Spleen (tissue), 11 donors: ENCODE data around the gene NDNF. TPM values are rescaled to one million over a fixed set of nuclear protein-coding genes. Genes with fewer than 3 reads are reported as not detected.

Experiments
- DNase-seq: peaks from one replicate; pipeline ENCODE4 v3.0.0-alpha.2; 2020
- H3K27ac ChIP-seq, 8 donors: fragments of 200-600 bp; sonication (generic) in 7 of 8; 1 replicate in 4 of 8; 2 replicates in 4 of 8; pipeline versions ENCODE4 v1.5.0 to v1.8.0; 2016 to 2021; ENCODE audit warnings: inconsistent platforms in 4 of 8, mild to moderate bottlenecking in 4 of 8, moderate library complexity in 1 of 8
- H3K27me3 ChIP-seq, 7 donors: fragments of 200-600 bp; sonication (generic) in 6 of 7; replicated peaks in 1 of 7; 1 replicate in 4 of 7; 2 replicates in 3 of 7; pipeline versions ENCODE4 v1.5.0 to v1.8.0; 2016 to 2021; ENCODE audit warnings: inconsistent platforms in 3 of 7, mild to moderate bottlenecking in 1 of 7
- H3K36me3 ChIP-seq, 6 donors: fragments of 200-600 bp; sonication (generic) in 5 of 6; 1 replicate in 4 of 6; 2 replicates in 2 of 6; pipeline versions ENCODE4 v1.5.0 to v1.8.0; 2016 to 2021; ENCODE audit warnings: inconsistent platforms in 2 of 6
- H3K4me1 ChIP-seq, 6 donors: fragments of 200-600 bp; sonication (generic) in 5 of 6; 1 replicate in 3 of 6; 2 replicates in 3 of 6; pipeline versions ENCODE4 v1.5.0 to v1.8.0; 2016 to 2021; ENCODE audit warnings: inconsistent platforms in 3 of 6
- H3K4me3 ChIP-seq, 8 donors: fragments of 200-600 bp; sonication (generic) in 7 of 8; 1 replicate in 4 of 8; 2 replicates in 4 of 8; pipeline versions ENCODE4 v1.5.0 to v1.8.0; 2016 to 2021; ENCODE audit warnings: inconsistent platforms in 4 of 8, mild to moderate bottlenecking in 4 of 8, moderate library complexity in 2 of 8
- H3K9me3 ChIP-seq, 8 donors: fragments of 200-600 bp; sonication (generic) in 7 of 8; 1 replicate in 4 of 8; 2 replicates in 4 of 8; pipeline versions ENCODE4 v1.5.0 to v1.8.0; 2016 to 2021; ENCODE audit warnings: inconsistent platforms in 4 of 8
- CTCF ChIP-seq, 11 experiments: fragments of 200-600 bp in 7 of 11; fragments of 450-650 bp in 4 of 11; sonication (generic) in 4 of 11; IDR thresholded peaks in 8 of 11; conservative IDR thresholded peaks in 3 of 11; 1 replicate in 7 of 11; 2 replicates in 4 of 11; pipeline versions ENCODE4 v1.4.0 to v1.8.0; 2016 to 2021; ENCODE audit warnings: antibody characterized with exemption in 11 of 11, inconsistent platforms in 4 of 11, mild to moderate bottlenecking in 1 of 11
- POLR2A ChIP-seq, 3 donors: fragments of 450-650 bp; IDR thresholded peaks; one replicate each; pipeline ENCODE4 v1.5.1; 2017; ENCODE audit warnings: antibody characterized with exemption in 3 of 3, mild to moderate bottlenecking in 1 of 3
- POLR2AphosphoS5 ChIP-seq, 3 donors: sonication (generic); formaldehyde crosslinking; IDR thresholded peaks; one replicate each; pipeline ENCODE4 v1.5.1; 2017; ENCODE audit warnings: antibody characterized with exemption in 3 of 3
- WGBS, 5 donors: extraction: QIAGEN DNeasy Blood & Tissue Kit in 3 of 5; methylation state at CpG; one replicate each; pipeline versions ENCODE4 v1.1.5 to v1.1.7; 2013 to 2018; 5-methylcytosine and 5-hydroxymethylcytosine counted together
- intact Hi-C: fragments of 100-400 bp; cut with DNase I; formaldehyde crosslinking; loops from one replicate; pipeline ENCODE4 v1.15.0; 2023; ENCODE audit warnings: low total_unique reads
- polyA plus RNA-seq, 3 donors: library from polyadenylated mRNA; stranded (reverse); fragments of 200-250 nt; gene quantifications; one replicate each; pipeline ENCODE4 v1.2.1, GENCODE V29; 2013
- total RNA-seq, 7 donors: library from RNA; depleted of rRNA in 3 of 7; stranded (reverse); fragments of >200 nt in 3 of 7; fragmentation: NEBNext Ultra II Directional in 4 of 7; extraction: Animal tissue kit (Norgen Biotek cat#: 25700) in 4 of 7; gene quantifications; one replicate each; pipeline versions ENCODE4 v1.1.0 to v1.2.1, GENCODE V29; 2016 to 2021
- donor health status: healthy with polysubstance abuse.
- donor health status: DM: no; HTN: no; CAD: no; lungs with moderate emphysema.
- donor health status: DM: no; HTN: no; CAD: no.
- donor health status: Bipolar disorder and iron deficiency.
- donor health status: healthy.
- donor health status: DM: no; HTN: no; CAD: no.
- donor health status: DM: yes; HTN: yes; CAD: no.

NDNF gene
- total and polyA plus RNA-seq, 10 donors: 0.03 to 0.82 (median 0.20) TPM; not detected in 3

GRCh38 chr4:121077496-121077895 lies 5.2 kb upstream of the NDNF start:
- no peak for TF ChIP-seq POLR2A (IDR thresholded peaks at IDR 0.05)
- intact Hi-C loops: no loop called here
- Histone ChIP-seq H3K27me3 (peaks cover 0 to 52% (median 26%) of the 10 kb centered on the region in 7 donors), H3K4me1 (peaks cover 0 to 8% (median 6%) of the 10 kb centered on the region in 6 donors), H3K9me3 (no peaks in the 10 kb centered on the region), H3K27ac (no peak overlapping the region), H3K36me3 (no peaks in the 10 kb centered on the region), H3K4me3 (no peak overlapping the region)
- no peak for DNase-seq
- 66 to 86% (median 78%) methylated on average over 5 of the region's 5 CpGs for WGBS, 5 donors

- Histone ChIP-seq H3K4me3 (no peak overlapping the region), H3K4me1 (peaks cover 4 to 18% (median 16%) of the 10 kb centered on the region in 6 donors), H3K27ac (no peak overlapping the region), H3K9me3 (no peaks in the 10 kb centered on the region), H3K27me3 (peaks cover 0 to 63% (median 37%) of the 10 kb centered on the region in 7 donors), H3K36me3 (no peaks in the 10 kb centered on the region)
- TF ChIP-seq POLR2AphosphoS5 (IDR thresholded peaks at IDR 0.05) (no peak), POLR2A (IDR thresholded peaks at IDR 0.05) (no peak), CTCF (IDR thresholded peaks at IDR 0.05 in 8 of 11, conservative IDR thresholded peaks at IDR 0.05 in 3 of 11) (no peak)
- intact Hi-C loops: no loop called here
- 66 to 78% (median 72%) methylated on average over 6 of the region's 6 CpGs for WGBS, 5 donors
- DNase-seq: no peak
Observed at GRCh38 chr4:121076416-121076815, 4.1 kb upstream of the NDNF start.

GRCh38 chr4:121073672-121074381 lies 1.5 kb upstream of the NDNF start:
- TF ChIP-seq POLR2AphosphoS5 (IDR thresholded peaks at IDR 0.05) (no peak), POLR2A (IDR thresholded peaks at IDR 0.05) (no peak), CTCF (IDR thresholded peaks at IDR 0.05 in 8 of 11, conservative IDR thresholded peaks at IDR 0.05 in 3 of 11) (no peak)
- H3K4me3 ChIP-seq: no peak overlapping the region
- no peak for DNase-seq
- WGBS, 5 donors: 62 to 73% (median 68%) methylated on average over 5 of the region's 5 CpGs
- H3K9me3 ChIP-seq: no peaks in the 10 kb centered on the region
- no peak overlapping the region for H3K27ac ChIP-seq
- intact Hi-C loops: no loop called here
- peaks cover 4 to 31% (median 23%) of the 10 kb centered on the region in 6 donors for H3K4me1 ChIP-seq
- peaks cover 0 to 84% (median 51%) of the 10 kb centered on the region in 7 donors for H3K27me3 ChIP-seq
- no peaks in the 10 kb centered on the region for H3K36me3 ChIP-seq

GRCh38 chr4:121073004-121073435 lies 685 bp upstream of the NDNF start:
- Histone ChIP-seq H3K27me3 (peaks cover 0 to 91% (median 47%) of the 10 kb centered on the region in 7 donors), H3K27ac (no peak overlapping the region), H3K36me3 (no peaks in the 10 kb centered on the region), H3K4me1 (peaks cover 4 to 31% (median 23%) of the 10 kb centered on the region in 6 donors), H3K4me3 (peak overlapping the region in 6 of 8 donors; percentile 20 to 73 (median 46)), H3K9me3 (no peaks in the 10 kb centered on the region)
- no peak for TF ChIP-seq CTCF (IDR thresholded peaks at IDR 0.05 in 8 of 11, conservative IDR thresholded peaks at IDR 0.05 in 3 of 11)
- TF ChIP-seq POLR2A (IDR thresholded peaks at IDR 0.05): no peak
- TF ChIP-seq POLR2AphosphoS5 (IDR thresholded peaks at IDR 0.05): no peak
- WGBS, 5 donors: 5 to 13% (median 7%) methylated on average over 12 of the region's 12 CpGs
- DNase-seq: no peak
- intact Hi-C loops: no loop called here
